Amniotic epithelial cell (primary cell): ENCODE results near the gene P4HA2.

ENCODE experiments used
- DNase-seq: peaks from one replicate; pipeline ENCODE4 v3.0.0-alpha.2; 2010; ENCODE audit warnings: low read depth

Gene P4HA2

DNA sequence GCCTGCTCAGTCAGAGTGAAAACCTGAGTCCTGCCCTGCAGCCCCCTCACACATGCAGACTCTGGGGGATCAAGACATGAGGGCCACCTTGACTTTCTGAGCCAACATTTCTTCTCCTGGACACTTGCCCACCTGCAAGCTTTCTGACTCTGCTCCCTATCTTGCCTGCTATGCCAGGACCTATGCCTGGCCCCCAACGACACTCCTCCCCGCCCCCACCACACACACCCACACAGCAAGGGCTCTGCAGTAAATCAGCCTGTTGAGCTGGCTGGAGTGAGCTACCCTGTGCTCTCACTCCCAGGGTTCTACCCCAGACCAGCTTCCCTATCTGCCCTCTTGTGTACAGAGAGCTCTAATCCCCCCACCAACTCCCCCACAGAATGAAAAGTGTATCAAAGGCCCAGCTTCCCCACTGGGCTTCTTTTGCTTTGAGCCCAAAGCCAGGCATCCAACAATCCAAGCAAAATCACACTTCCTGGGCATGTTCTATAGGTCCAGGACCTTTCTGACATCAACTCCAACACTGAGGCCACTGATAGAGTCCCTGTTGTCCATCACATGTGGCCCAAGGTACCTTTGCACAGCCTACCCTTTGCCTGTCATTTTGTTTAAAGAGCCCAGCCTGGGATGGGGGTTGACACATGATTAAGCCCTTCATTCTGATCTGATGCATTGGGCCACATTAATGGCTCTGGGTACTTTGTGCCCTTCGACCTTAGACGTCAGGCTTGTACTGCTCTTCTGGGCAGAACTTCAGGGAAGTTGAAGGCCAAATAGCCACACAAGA is 37.1 kb upstream of the P4HA2 start:
- DNase-seq = peak; percentile 87

GRCh38 chr5:132263548-132264261 is 36.1 kb upstream of the P4HA2 start:
- DNase-seq = peak; percentile 98

- peak; percentile 41 for DNase-seq
These were observed 35.4 kb upstream of the P4HA2 start for GRCh38 chr5:132262882-132263547.

DNA sequence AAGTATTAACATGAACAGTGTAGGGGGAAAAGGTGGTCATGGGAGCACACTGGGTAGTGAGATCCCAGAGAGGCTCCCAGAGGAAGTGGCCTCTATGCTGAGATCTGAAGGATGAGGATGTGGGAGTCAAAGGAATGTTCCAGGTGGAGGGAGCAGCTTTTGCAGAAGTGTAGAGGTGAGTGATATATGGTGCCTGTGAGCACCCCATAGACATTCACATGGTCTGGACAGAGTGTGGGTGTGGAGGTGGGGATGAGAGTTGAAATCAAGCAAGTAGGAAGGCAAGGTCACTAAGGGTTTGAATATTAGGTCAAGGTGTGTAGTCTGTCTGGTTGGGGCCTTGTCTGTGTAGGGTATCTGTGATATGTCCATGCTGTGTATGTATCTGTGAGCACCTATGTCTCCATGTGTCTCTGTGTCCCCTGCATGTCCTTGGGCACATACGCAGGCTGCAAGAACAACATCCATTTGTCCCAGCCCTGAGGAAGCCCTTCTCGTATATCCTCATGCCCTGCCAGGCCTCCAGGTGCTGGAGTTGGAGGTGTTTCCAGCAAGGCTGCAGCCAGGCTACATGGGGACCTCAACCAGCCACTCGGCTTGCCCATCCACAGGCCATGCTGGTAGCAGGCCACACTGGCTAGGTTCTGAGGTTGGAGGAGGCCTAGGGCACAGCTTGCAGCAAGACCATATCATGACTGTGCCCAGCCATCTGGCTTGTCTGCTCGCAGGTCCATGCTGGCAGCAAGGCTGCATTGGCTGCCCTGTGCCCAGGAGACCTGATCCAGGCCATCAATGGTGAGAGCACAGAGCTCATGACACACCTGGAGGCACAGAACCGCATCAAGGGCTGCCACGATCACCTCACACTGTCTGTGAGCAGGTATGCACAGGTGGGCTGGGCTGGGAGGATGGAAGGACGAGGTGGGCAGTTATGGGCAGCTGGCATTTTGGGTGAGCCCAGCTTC is 34.5 kb upstream of the P4HA2 start:
- no peak for DNase-seq

GRCh38 chr5:132260714-132261551 is 33.3 kb upstream of the P4HA2 start:
- peak; percentile 86 for DNase-seq

DNA sequence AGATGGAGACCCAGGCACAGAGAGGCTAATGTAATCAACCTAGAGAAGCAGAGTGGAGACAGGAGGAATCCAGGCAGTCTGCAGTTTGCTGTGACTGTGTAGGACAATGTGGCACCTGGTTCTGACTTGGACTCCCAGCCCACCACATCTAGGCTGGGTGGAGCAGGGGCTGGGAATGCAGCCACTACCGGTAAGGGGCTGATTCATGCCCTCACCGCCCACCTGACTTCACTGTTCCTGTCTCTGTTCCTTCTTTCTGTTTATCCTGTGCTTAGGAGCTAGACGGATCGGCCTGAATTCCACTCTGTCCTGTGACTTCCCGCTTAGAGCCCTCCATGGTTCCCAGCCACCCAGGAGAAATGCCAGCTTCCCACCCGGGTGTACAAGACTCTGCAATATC is 32.4 kb upstream of the P4HA2 start:
- peak; percentile 60 for DNase-seq

- DNase-seq = peak; percentile 86
These were observed 31.6 kb upstream of the P4HA2 start for GRCh38 chr5:132259069-132259851.

DNA sequence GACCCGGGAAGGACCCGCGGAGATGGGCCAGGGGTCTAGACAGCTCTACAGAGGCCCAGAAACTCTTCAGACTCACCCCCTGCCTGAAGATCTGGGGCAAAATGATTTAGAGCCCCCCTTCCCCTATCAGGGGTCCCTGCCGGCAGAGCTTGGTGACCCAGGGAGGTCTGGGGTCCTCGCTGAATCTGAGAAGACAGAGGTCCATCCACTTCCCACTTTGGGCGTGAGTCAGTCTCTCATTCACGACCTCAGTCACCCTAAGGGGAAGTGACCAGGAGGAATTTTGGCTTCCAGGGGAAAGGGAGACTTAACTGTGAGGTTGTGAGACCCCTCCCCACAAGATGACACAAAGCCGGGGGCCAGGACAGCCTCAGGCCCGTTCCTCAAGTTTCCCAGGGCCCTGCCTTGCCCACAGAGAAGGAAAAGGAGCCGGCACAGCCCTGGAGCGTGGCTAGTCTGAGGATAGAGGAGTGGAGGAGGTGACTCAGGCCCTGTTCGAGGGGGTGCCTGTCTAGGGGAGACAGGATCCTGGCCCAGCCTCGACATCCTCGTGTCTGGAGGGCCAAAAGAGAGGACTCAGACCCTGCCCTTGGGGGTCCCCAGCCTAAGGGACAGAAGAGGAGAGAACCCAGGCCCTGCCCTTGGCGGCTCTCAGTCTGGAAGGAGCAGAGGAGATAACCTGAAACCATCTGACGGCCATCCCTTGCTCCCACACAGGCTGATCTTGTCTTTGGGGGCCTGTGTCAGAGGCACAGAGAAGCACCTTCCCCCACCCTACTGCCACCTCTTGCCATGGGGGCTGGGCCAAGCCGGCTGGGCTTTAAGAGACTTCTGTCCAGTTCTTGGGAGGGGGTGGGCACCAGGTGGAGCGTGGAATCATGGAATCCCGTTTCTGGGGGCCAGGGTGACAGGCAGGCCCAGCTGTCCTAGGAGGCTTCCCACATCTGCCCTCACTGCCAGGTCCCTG is 30.7 kb upstream of the P4HA2 start:
- DNase-seq = peak; percentile 55

DNA sequence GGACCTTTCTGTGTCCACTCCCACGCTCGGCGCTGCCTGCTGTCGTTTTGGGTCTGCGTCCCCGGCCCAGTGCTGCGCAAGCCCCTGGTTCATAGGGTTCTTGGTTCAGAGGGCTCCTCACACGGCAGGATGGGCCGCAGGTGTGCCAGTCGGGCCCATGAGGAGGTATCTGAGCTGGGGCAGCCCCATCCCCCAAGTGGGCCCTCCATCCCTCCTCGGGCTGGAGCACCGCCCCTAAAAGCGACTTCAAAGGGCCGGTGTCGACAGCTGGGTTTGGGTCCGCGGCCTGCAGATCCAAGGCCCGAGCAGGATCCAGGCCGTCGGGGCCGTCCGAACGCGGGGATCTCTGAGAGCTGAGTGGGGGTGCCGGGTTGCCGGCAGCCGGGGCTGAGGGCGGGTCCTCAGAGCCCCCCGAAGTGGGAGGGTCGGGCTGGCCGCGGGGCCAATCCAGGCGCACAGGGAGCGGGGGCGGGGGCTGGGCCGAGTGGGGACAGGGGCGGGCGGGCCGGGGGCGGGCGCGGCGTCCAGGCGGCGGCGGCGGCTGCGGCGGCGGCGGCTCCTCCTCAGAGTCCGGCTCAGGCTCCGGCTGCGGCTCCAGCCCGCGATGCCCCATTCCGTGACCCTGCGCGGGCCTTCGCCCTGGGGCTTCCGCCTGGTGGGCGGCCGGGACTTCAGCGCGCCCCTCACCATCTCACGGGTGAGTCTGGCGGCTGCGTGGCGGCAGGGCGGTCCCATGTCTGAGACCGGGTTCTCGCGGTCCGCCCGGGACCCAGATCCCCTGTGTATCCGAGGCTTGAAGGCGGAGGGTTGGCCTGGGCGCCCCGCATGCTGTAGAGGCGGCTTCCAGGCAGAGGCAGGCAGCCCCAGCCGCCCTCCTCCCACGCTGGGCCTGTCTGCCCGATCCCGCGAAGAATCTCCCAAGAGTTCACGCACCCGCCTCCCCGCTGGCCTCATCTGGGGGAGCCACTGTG is 29.8 kb upstream of the P4HA2 start, which contains the start of gene PDLIM4:
Gene PDLIM4 (plus strand): TSS at position 566 of the 971 bp plus-strand sequence. CDS start 39 bp downstream, at position 605.
- DNase-seq = no peak

DNA sequence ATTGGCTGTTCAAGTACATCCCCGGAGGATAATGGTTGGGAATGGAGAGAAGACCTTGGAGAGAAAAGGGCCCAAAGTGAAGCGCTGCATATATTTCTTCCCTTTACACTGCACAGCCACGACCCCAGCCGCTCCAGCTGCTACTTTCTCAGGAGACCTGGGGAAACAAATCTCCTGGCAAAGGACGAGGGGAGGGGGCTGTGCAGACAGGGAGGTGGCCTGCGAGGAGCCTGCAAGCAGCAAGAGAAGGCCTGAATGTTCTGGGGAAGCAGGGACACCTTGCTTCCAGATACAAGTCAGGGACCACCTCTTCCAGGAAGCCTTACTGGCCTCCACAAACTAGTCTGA is 29.1 kb upstream of the P4HA2 start:
- no peak for DNase-seq

- DNase-seq = no peak
These were observed 28.6 kb upstream of the P4HA2 start for GRCh38 chr5:132256086-132256782.

DNA sequence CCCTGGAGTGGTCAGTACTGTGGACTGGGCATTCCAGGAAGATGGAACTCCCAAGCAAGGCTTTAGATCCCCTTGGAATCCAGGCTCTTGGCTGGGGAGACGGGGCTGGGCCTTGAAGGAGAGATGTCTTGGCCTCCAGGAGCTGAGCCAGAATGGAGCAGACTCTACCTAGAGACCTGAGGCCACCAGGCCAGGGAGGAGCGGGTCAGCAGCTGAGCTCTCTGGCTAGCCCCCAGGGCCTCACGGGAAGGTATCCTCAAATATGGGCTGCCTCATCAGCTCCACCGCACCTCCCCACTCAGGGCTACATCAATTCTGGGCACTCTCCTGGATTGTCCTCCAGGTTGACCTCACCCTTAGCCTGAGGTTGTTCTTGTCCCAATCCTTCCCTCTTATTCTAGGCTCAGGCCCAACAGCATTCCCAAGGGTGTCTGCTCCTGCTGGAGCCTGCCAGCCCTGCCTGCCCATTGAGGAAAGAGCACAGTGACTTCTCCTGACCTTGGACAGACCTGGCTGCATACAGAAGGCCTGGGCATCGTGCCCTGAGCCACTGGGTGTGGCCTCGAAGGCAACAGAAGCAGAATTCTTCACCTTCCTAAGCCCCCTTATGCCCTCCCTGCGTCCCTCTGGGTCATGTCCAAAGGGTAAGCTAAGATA is 26.8 kb upstream of the P4HA2 start:
- no peak for DNase-seq

DNA sequence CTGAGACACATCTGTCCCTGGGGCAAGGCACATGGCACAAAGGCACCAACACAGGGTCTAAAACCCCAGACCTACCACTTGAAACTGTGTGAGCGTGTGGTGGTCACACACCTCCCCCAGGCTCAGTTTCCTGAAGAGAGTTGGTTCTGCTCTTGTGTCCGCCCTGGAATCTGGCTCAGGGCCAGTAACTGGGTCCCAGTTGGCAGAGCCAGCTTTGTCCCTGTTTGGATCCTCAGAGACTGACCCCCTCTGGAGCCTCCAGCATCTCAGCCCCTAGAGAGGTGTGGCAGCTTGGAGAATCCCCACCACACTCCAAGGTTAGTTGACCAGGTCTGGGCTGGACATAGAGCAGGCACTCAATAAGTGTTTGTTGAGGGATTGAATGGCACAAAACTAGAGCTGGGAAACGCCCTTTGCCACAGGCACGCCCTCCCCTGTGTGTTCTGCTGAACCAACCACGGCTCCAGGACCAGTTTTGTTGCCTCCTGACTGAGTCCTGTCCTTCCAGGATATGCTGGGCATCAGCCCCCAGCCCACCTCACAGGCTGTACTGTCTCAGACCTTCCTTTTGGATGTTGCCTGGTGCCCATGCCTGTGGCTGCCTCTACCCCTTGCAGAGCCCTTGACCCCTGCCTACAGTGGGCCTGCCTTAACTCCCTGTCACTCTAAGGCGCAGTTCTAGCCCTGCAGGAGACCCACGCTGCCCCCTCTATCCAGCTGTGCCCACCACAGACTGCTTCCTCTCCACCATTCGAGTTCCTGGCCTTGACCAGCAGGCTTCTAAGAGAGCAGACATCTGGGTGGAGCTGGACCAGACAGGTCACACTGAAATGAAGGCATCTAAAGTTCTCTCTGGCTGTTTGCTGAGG is 26.0 kb upstream of the P4HA2 start:
- DNase-seq = no peak

- DNase-seq = no peak
These were observed 25.4 kb upstream of the P4HA2 start for GRCh38 chr5:132253008-132253441.

DNA sequence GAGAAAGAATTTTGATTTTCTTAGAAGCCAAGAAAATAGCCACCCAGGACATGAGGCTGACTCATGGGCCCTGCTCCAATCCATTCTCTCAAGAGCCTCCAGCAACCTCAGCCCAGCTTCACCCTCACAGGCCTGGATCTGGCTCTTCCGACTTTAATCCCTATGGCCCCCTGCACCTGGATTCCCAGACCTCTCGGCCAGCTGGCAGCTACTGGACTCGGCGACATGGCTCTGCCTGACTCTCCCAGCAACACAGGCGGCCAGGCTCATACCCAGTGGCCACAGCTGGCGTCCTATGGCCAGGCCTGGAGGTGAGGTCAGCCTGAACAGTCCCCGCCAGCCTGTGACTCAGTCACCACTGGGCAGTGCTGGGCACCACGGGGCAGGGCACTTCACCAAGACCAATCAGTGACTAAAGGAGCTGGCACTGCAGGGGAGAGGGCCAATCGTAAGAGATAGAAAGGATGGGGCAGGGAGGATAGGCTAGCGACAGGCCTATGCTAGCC is 23.6 kb upstream of the P4HA2 start:
- no peak for DNase-seq
